ENCODE results near the gene COL27A1.

The COL27A1 gene

DNA sequence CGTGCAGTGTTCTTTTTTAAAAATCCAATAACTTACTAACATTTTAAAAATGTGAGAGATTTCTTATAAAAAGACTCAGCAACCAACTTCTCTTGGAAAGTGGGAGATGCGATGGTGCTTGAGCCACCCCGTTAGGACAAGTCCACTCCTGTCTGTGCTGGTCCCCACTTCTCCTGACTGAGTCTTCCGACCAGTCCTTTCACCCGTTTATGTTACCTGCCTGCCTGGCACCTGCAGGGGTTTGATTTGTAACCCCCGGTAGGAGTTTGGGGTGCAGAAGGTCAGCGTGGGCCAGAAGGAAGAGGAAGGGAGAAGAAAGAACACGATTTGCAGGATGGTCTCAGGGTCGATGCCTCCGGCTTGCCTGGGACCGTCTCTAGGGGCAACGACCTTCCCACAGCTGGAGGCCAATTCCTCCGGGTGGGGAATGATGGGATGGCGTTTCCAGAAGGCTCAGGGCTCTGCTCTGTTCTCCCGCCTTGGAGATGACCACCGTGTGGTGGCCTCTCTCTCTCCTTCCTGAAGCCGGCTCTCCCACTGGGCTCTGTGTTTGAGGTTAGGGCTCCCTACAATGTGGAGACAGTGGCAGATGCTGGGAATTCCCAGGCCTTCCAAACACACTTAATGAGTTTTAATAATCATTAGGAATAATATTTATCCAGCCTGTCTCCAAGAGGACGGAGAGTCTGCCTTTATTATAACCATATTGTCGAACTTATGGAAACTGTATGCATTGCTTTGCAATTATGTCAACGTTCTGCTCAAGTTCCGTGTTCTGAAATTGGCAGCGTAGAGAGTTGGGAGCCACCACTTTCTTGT, 14.8 kb downstream of the COL27A1 start:
- H3K4me3 ChIP-seq (replicated peaks; ENCODE audit: low read depth, low read length): no peak overlapping the region
- TF ChIP-seq, protein P1, sequence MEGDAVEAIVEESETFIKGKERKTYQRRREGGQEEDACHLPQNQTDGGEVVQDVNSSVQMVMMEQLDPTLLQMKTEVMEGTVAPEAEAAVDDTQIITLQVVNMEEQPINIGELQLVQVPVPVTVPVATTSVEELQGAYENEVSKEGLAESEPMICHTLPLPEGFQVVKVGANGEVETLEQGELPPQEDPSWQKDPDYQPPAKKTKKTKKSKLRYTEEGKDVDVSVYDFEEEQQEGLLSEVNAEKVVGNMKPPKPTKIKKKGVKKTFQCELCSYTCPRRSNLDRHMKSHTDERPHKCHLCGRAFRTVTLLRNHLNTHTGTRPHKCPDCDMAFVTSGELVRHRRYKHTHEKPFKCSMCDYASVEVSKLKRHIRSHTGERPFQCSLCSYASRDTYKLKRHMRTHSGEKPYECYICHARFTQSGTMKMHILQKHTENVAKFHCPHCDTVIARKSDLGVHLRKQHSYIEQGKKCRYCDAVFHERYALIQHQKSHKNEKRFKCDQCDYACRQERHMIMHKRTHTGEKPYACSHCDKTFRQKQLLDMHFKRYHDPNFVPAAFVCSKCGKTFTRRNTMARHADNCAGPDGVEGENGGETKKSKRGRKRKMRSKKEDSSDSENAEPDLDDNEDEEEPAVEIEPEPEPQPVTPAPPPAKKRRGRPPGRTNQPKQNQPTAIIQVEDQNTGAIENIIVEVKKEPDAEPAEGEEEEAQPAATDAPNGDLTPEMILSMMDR (IDR thresholded peaks at IDR 0.05; ENCODE audit: low read length, missing control alignments): no peak
- DNase-seq (ENCODE audit: low read depth): no peak

DNA sequence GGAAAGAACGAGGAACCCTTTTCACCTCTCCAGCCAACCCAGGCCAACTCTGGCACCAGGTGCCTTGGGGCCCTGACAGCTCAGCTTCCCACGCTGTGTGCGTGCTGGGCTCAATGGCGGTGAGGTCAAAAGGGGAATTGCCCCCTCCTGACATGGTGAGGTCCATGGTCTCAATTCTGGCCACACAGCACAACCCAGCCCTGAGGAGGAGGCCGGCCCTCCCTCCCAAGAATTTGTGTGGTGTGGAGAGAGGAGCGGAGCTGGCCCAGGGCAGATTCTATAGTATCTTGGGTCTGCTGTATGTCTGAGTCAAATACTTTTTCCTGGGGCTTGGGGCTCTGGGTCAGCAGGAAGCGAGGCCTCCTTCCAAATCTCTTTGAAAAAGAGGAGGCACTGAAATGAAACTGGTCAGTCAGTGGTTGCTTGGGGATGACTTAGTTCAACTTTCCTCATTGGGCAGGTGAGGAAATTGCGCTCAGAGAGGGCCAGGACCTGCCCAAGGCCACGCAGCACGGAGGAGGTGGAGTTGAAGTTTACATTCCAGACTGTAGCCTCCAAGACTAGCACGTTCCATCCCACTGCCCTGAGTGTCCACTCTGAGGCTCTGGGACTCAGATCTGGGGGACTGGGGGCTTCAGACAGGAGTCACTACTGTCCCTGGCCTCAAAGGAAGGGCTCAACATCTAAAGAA, 15.6 kb downstream of the COL27A1 start:
- no peak for DNase-seq (ENCODE audit: low read depth)
- TF ChIP-seq, protein P1 (IDR thresholded peaks at IDR 0.05; ENCODE audit: low read length, missing control alignments): no peak
- H3K4me3 ChIP-seq (replicated peaks; ENCODE audit: low read depth, low read length): no peak overlapping the region

DNA sequence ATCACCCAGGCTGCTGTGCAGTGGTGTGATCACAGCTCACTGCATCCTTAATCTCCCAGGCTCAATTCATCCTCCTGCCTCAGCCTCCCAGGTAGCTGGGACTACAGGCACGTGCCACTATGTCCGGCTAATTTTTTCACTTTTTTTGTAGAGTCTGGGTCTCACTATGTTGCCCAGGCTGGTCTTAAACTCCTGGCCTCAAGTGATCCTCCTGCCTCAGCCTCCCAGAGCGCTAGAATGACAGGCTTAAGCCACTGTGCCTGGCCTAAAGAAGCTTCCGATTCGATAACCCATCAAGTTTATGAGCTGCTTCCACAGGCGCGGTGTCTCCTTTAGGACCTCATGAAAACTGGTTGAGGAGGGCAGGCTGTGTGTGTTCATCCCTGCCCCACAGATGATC, 16.2 kb downstream of the COL27A1 start:
- DNase-seq (ENCODE audit: low read depth): no peak
- TF ChIP-seq, protein P1 (IDR thresholded peaks at IDR 0.05; ENCODE audit: low read length, missing control alignments): no peak
- H3K4me3 ChIP-seq (replicated peaks; ENCODE audit: low read depth, low read length): no peak overlapping the region

DNA sequence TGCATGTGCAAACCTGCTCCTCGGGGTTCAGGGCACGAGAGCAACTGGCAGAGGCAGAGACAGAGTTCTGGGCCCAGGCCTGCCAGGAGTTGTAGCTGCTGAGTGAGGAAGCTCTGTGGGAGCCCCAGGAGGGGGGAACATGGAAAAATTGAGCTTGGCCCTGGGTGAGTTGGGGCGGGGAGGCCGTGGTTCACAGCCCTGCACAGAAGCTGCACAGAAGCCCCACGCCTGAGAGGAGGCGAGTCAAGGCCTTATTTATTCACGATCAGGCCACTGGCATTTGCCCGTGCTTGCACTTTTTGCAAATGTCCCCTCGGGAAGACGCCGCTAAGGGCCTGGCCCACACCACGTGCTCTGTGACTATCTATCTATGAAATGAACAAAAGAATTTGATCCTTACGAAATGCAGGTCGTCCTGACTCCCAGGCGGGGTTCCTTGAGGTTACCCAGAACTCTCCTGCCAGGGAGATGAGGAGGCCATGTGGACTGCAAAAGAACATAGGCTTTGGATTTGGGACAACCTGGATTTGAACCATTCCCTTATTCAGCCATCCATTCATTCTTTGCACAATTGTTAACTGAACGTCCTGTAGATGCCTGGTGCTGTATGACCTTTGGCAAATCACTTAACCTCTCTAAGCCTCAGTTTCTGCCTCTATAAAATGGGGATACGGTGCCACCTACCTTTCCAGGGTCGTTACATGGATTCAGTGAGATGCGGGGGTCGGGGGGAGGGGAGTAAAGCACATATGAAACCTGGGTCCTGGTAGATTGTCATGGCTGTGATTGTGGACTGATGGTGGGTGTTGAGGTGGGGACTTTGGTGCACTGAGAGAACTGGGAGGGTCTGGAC, 17.9 kb downstream of the COL27A1 start:
- DNase-seq (ENCODE audit: low read depth): peak; percentile 57
- TF ChIP-seq, protein P1 (IDR thresholded peaks at IDR 0.05; ENCODE audit: low read length, missing control alignments): no peak

DNA sequence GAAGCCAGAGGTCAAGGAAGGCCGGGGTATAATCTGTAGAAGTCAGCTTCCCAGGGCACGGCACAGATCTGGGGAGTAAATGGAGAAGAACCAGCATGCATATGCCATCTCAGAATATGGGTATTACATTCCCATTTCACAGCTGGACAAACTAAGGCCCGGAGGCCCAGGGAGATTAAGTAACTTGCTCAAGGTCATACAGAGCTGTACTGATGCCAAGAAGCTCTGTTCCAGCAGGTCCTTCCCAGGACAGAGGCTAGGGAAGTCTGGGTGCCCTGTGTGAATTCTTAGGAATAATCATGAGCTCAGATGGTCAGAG, 19.2 kb downstream of the COL27A1 start:
- no peak for DNase-seq (ENCODE audit: low read depth)
- TF ChIP-seq, protein P1 (IDR thresholded peaks at IDR 0.05; ENCODE audit: low read length, missing control alignments): no peak
- no peak overlapping the region for H3K4me3 ChIP-seq (replicated peaks; ENCODE audit: low read depth, low read length)

More for the DNA sequence above, 17.9 kb downstream of the COL27A1 start:
- no peak overlapping the region for H3K4me3 ChIP-seq (replicated peaks; ENCODE audit: low read depth, low read length)

DNA sequence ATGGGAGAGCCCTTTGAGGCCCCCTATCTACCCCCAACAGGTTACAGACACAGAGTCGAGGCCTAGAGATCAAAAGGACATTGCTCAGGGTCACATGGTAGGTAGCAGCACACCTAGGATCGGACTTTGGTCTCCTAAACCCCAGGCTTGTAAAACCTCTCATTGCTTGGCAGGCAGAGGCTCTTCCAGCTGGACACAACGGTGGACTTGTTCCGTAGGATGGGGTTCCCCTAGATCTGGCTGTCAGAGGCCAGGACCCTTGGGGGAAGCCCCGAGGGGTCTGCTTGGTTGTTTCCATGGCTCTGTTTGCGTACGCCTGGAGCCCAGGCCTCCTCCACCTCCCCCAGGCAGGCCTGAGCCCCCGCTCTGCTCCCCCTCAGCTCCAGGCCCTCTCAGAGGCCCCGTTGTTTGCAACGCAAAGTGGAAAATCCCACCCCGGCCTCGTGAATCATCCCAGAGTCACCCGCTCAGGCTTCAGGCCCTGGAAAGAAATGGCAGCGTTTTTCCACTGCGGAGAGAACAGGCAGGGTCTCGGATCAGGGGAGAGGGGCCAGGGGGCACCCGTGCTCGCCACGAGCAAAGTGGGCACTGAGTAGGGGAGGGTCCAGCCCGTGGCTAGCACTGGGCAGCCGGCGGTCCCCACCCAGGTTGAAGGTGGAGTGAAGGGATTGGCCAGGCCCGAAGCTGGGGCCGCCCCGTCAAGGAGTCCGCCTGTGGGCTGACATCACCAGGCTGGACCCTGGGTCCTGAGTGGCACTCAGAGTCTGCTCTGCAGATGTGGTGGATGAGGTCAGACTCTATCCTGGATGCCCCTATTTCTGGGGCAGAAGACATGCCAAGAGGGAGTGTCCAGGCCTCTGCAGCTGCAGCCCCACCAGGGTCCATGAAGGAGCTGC, 19.8 kb downstream of the COL27A1 start:
- peak; percentile 62 for DNase-seq (ENCODE audit: low read depth)
- TF ChIP-seq, protein P1 (IDR thresholded peaks at IDR 0.05; ENCODE audit: low read length, missing control alignments): no peak
- H3K4me3 ChIP-seq (replicated peaks; ENCODE audit: low read depth, low read length): no peak overlapping the region
